ENCODE data around the gene PXT1.
A peak's percentile ranks its signal among the peaks of the same experiment; 100 is the strongest.
"Not testable (repeated sequence)": the region's sequence is repeated elsewhere in the genome, so short reads cannot be mapped to it uniquely, and the experiment has no call there.

PXT1 gene

GRCh38 chr6:36442671-36443470, at the start of gene PXT1, which contains the start of gene KCTD20:
TSS of gene PXT1 (minus strand) at chr6:36442854. CDS start at chr6:36426082, 16,772 bp downstream.
TSS of gene KCTD20 (plus strand) at chr6:36443000. CDS start at chr6:36470098, 27,098 bp downstream.
- DNase-seq = peak; percentile 83

GRCh38 chr6:36492092-36492491, 49.4 kb upstream of the PXT1 start:
- DNase-seq = no peak

DNA sequence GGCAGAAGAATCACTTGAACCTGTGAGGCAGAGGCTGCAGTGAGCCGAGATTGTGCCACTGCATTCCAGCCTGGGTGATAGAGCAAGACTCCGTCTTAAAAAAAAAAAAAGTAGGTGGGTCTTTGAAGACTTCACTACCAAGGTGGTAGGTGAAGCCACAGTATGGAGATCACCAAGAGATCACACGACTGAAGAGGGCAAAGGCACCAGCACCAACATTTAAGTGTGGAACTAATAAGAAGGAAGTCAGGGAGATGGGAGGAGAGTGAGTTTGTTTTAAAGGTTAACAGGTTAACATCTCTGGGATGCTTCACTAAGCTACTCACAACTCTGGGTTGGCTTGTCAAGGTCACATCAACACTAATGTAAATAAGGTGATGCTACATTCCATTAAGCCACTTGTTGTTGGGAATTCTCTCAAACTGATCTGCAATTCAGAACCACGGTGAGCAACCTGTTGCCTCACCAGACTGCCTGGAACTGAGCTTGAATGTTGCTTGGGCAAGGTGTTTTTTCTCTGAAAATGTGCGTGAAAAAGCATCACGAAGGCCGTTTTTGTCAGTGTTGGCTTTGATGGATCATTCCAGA, 48.8 kb upstream of the PXT1 start:
- no peak for DNase-seq

GRCh38 chr6:36489426-36489825, 46.8 kb upstream of the PXT1 start:
- no peak for DNase-seq

GRCh38 chr6:36488221-36488620, 45.6 kb upstream of the PXT1 start:
- DNase-seq = no peak

GRCh38 chr6:36487698-36488097, 45.0 kb upstream of the PXT1 start:
- no peak for DNase-seq

- peak; percentile 33 for DNase-seq
These were observed 42.1 kb upstream of the PXT1 start for GRCh38 chr6:36484736-36485135.

GRCh38 chr6:36483326-36483725, 40.7 kb upstream of the PXT1 start:
- DNase-seq = not testable (repeated sequence)

DNA sequence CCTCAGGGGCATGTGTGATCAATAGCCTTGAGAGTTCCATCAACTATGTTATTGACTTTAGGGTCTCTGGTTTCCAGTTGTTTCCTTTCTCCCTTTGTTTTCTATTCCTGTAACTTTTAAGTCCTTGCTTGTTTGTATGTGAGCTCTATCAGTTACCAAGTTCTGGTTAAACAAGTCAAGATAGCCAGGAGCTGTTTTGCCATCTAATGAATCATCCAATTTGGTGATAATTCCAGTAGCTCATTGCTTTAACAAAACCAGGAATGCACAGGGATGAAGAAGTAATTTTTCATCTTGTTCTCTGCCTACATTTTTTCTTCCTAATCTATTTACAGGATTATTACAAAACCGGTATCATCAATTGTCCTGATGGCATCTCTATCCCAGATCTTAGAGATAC, 36.6 kb upstream of the PXT1 start:
- no peak for DNase-seq

DNA sequence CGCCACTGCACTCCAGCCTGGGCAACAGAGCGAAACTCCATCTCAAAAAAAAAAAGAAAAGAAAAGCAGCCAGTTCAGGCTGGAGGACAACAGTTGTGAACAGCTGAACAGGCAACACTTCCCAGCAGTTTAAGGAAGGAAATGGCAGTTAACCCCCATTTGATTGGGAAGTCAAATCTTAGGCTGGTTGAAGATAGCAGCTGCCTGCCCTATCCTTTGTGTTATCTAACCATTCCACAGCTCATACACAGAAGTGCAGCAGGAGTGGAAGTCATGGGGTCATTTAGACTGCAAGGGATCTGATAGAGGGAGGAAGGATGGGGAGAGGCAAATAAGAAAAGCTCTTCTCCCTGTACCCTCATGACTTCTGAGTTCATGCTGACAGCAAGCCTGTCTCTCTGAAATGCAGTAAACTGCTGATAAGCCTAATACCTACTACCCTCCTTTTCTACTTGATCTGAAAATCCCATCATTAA, 35.4 kb upstream of the PXT1 start:
- DNase-seq = no peak

GRCh38 chr6:36469946-36470345, 27.3 kb upstream of the PXT1 start:
- DNase-seq = no peak

- no peak for DNase-seq
These were observed 26.6 kb upstream of the PXT1 start for GRCh38 chr6:36469148-36469661.

- DNase-seq = no peak
These were observed 25.0 kb upstream of the PXT1 start for GRCh38 chr6:36467625-36468024.

DNA sequence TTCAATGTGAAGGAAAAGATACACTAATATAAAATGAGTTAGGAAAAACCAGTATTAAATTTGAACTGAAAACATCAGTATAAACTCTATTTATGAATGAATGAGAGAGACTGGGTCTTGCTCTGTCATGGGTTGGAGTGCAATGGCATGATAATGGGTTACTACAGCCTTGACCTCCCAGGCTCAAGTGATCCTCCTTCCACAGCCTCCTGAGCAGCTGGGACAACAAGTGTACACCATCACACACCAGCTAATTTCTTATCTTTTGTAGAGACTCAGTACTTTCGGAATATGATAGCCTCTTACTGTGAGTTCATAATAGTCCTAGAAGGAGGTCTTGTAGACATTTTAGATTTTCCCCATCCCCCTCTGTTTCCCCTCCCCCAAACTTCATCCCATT, 21.6 kb upstream of the PXT1 start:
- DNase-seq = no peak

DNA sequence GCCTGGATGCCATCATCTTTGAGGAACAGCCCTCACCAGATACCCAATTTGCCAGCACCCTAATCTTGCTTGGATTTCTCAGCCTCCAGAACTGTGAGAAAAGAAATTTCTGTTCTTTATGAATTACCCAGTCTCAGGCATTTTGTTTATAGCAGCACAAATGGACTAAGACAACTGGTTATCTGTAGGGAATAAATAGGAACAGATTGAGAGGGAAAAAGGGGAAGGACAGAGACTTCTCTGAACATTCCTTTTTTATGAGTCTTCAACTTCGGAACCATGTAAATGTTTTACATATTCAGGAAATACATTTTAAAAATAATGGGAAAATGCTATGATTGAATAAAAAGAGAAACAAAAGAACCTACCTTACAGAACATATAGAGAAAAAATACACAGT, 21.0 kb upstream of the PXT1 start:
- no peak for DNase-seq

- no peak for DNase-seq
These were observed 19.0 kb upstream of the PXT1 start for GRCh38 chr6:36461646-36462045.

- DNase-seq = no peak
These were observed 18.3 kb upstream of the PXT1 start for GRCh38 chr6:36460916-36461315.

DNA sequence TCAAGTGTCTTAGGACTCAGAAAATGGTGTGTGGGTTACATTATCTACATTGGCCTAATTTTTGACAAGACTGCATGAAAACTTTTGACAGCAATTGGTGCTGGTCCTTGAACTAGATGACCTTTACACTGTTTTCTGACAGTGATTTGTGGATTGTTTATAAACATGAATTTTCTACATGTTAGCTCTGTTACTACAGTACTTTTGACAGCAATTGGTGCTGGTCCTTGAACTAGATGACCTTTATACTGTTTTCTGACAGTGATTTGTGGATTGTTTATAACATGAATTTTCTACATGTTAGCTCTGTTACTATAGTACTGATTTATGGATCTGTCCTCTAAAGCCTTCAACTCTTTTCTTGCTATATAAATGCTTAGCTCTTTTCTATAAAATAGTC, 16.8 kb upstream of the PXT1 start:
- DNase-seq = no peak

- no peak for DNase-seq
These were observed 12.9 kb upstream of the PXT1 start for GRCh38 chr6:36455486-36456027.

DNA sequence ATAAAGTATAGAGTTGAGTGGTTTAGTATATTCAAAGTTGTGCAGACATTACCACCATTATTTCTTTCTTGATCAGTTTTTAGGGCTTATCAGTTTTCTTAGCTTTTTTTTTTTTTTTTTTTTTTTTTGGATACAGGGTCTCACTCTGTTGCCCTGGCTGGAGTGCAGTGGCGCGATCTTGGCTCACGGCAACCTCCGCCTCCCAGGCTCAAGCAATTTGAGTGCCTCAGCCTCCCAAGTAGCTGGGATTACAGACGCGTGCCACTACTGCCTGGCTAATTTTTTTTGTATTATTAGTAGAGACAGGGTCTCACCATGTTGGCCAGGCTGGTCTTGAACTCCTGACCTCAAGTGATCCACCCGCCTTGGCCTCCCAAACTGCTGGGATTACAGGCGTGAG, 10.2 kb upstream of the PXT1 start:
- not testable (repeated sequence) for DNase-seq

DNA sequence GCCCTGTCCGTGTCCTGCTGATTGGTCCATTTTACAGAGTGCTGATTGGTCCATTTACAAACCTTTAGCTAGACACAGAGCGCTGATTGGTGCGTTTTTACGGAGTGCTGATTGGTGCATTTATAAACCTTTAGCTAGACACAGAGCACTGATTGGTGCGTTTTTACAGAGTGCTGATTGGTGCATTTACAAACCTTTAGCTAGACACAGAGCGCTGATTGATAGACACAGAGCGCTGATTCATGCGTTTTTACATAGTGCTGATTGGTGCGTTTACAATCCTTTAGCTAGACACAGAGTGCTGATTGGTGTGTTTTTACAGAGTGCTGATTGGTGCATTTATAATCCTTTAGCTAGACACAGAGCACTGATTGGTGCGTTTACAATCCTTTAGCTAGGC, 6.5 kb upstream of the PXT1 start:
- DNase-seq = not testable (repeated sequence)

GRCh38 chr6:36445621-36446020, 3.0 kb upstream of the PXT1 start:
- DNase-seq = no peak

DNA sequence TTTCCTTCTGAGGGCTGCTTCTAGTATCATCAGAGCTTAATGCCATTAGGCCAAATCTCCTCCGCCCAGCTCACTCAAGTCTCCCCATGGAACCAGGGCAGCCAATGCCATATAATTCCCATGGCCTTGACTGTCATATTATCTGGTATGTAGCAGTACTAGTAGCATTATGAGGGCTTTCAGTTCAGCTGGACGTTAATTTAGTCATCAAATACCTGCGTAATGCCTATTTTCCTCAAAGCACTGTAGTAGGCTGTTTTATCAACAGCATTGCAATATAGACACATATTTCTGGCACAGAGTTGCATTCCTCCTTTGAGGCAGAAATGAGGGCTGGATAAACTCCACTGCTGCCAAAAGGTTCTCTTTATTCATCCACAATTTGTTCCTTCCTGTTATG, 1.8 kb upstream of the PXT1 start:
- no peak for DNase-seq
